HCT116 (cell line): ENCODE data around the gene CCDC69. TPM values are rescaled to one million over a fixed set of nuclear protein-coding genes. Genes with fewer than 3 reads are reported as not detected.

Source experiments
- ATAC-seq: fragments of 200-7000 bp; cut with Tn5 transposase; 2 replicates; pipeline ENCODE4 v1.9.1; 2020; ENCODE audit warnings: mild to moderate bottlenecking, moderate library complexity
- BruUV-seq: library from RNA; stranded (reverse); fragments of 400-500 nt; replicated peaks from 2 replicates; lab custom pipeline; 2021; lab: Mats Ljungman, UMichigan
- CTCF ChIA-PET: fragments of 300-600 bp; sonication (Branson Sonifier 250); formaldehyde crosslinking; loops from one replicate; lab custom pipeline; 2021; ENCODE audit warnings: antibody characterized with exemption; lab: Charles Lee
- POLR2A ChIA-PET: fragments of 300-600, 350-600 bp; sonication (Branson Sonifier 250); formaldehyde crosslinking; loops from one replicate; lab custom pipeline; 2021; ENCODE audit warnings: antibody characterized with exemption; lab: Charles Lee
- RAD21 ChIA-PET, 2 experiments: fragments of 300-600 bp; sonication (Branson Sonifier 250); formaldehyde crosslinking; loops; one replicate each; lab custom pipeline; 2023; ENCODE audit warnings: low total read pairs in 2 of 2; ENCODE audit not compliant: uncharacterized antibody in 2 of 2, unreplicated experiment in 2 of 2, low non-redundant PET in 1 of 2; lab: Charles Lee
- DNase-seq: peaks from one replicate; pipeline ENCODE4 v3.0.0-alpha.2; 2010; ENCODE audit warnings: low read depth, low spot score
- H2AFZ ChIP-seq: fragments of 200-600 bp; shearing (Covaris generic), sonication (generic); 2 replicates; pipeline ENCODE4 v1.6.1; 2017; ENCODE audit warnings: low read depth, mixed run types, mixed read lengths, antibody characterized with exemption, low read length; ENCODE audit not compliant: poor library complexity, severe bottlenecking
- H3K27ac ChIP-seq: 2 replicates; pipeline ENCODE4 v1.5.1; 2012; ENCODE audit warnings: low read depth, low read length
- H3K27me3 ChIP-seq: fragments of 200-600 bp; sonication (generic); 2 replicates; pipeline ENCODE4 v1.6.1; 2016; ENCODE audit warnings: mixed run types, low read length, mixed read lengths; ENCODE audit not compliant: insufficient read depth
- H3K36me3 ChIP-seq, 2 experiments: fragments of 200-500 bp in 1 of 2; fragments of 200-600 bp in 1 of 2; sonication (Bioruptor generic) in 1 of 2; sonication (generic) in 1 of 2; 2 replicates each; pipeline versions ENCODE4 v1.5.1 to v1.6.1; 2014 to 2016; ENCODE audit warnings: low read length in 2 of 2, inconsistent platforms in 1 of 2, mixed read lengths in 1 of 2, mixed run types in 1 of 2; ENCODE audit not compliant: insufficient read depth in 2 of 2, control insufficient read depth in 1 of 2
- H3K4me1 ChIP-seq, 2 experiments: fragments of 200-600 bp in 1 of 2; sonication (generic) in 1 of 2; 2 replicates each; pipeline versions ENCODE4 v1.5.1 to v1.6.1; 2012 to 2017; ENCODE audit warnings: low read length in 2 of 2, inconsistent platforms in 1 of 2, mild to moderate bottlenecking in 1 of 2, mixed read lengths in 1 of 2, mixed run types in 1 of 2, moderate library complexity in 1 of 2; ENCODE audit not compliant: insufficient read depth in 2 of 2, control insufficient read depth in 1 of 2
- H3K4me2 ChIP-seq: fragments of 200-600 bp; sonication (generic); 2 replicates; pipeline ENCODE4 v1.6.1; 2017; ENCODE audit warnings: mixed run types, low read length, mixed read lengths
- H3K4me3 ChIP-seq, 2 experiments: fragments of 200-600 bp in 1 of 2; sonication (generic) in 1 of 2; replicated peaks in 1 of 2; 2 replicates each; pipeline ENCODE4 v1.5.1; 2011 to 2016; ENCODE audit warnings: low read length in 2 of 2, control low read depth in 1 of 2, low read depth in 1 of 2, mild to moderate bottlenecking in 1 of 2, mixed read lengths in 1 of 2, mixed run types in 1 of 2
- H3K79me2 ChIP-seq: fragments of 200-600 bp; sonication (generic); 2 replicates; pipeline ENCODE4 v1.6.1; 2017; ENCODE audit warnings: mild to moderate bottlenecking, mixed run types, low read length, moderate library complexity, mixed read lengths; ENCODE audit not compliant: insufficient read depth
- H3K9ac ChIP-seq: fragments of 200-600 bp; sonication (generic); 2 replicates; pipeline ENCODE4 v1.6.1; 2016; ENCODE audit warnings: low read length, mixed read lengths
- H3K9me2 ChIP-seq: fragments of 200-600 bp; sonication (generic), shearing (Covaris generic); 2 replicates; pipeline ENCODE4 v1.6.1; 2017; ENCODE audit warnings: mixed run types, mild to moderate bottlenecking, moderate library complexity; ENCODE audit not compliant: insufficient read depth
- H3K9me3 ChIP-seq, 2 experiments: fragments of 200-500 bp in 1 of 2; fragments of 200-600 bp in 1 of 2; sonication (Bioruptor generic) in 1 of 2; sonication (generic) in 1 of 2; 2 replicates each; pipeline ENCODE4 v1.6.1; 2014 to 2017; ENCODE audit warnings: low read length in 2 of 2, mixed read lengths in 2 of 2, inconsistent platforms in 1 of 2, low read depth in 1 of 2, mild to moderate bottlenecking in 1 of 2, mixed run types in 1 of 2, moderate library complexity in 1 of 2; ENCODE audit not compliant: control insufficient read depth in 1 of 2, insufficient read depth in 1 of 2
- H4K20me1 ChIP-seq: fragments of 200-600 bp; sonication (generic), shearing (Covaris generic); 2 replicates; pipeline ENCODE4 v1.6.1; 2017; ENCODE audit warnings: mixed run types, mild to moderate bottlenecking, moderate library complexity; ENCODE audit not compliant: insufficient read depth
- CEBPB ChIP-seq: IDR thresholded peaks from 2 replicates; pipeline ENCODE4 v1.6.1; 2012; ENCODE audit warnings: low read depth
- EZH2phosphoT487 ChIP-seq: fragments of 200-600 bp; IDR thresholded peaks from 2 replicates; pipeline ENCODE4 v1.6.1; 2018; ENCODE audit warnings: antibody characterized with exemption, borderline replicate concordance
- POLR2AphosphoS5 ChIP-seq: IDR thresholded peaks from 2 replicates; pipeline ENCODE4 v1.6.1; 2011; ENCODE audit warnings: mild to moderate bottlenecking, low read depth, low read length, moderate library complexity
- RAD21 ChIP-seq: IDR thresholded peaks from 2 replicates; pipeline ENCODE4 v1.6.1; 2012; ENCODE audit warnings: low read depth, mild to moderate bottlenecking
- REST ChIP-seq: IDR thresholded peaks from 2 replicates; pipeline ENCODE4 v1.6.1; 2012; ENCODE audit warnings: low read depth
- SRF ChIP-seq: IDR thresholded peaks from 2 replicates; pipeline ENCODE4 v1.6.1; 2012; ENCODE audit warnings: low read depth
- TCF7L2 ChIP-seq: IDR thresholded peaks from 2 replicates; pipeline ENCODE4 v1.7.0; 2011; ENCODE audit warnings: borderline replicate concordance, inconsistent platforms; ENCODE audit not compliant: insufficient read depth, insufficient read length; ENCODE audit errors: extremely low read depth
- YY1 ChIP-seq: IDR thresholded peaks from 2 replicates; pipeline ENCODE4 v1.6.1; 2011; ENCODE audit warnings: low read length, low read depth, moderate library complexity, mild to moderate bottlenecking; ENCODE audit not compliant: insufficient replicate concordance; ENCODE audit errors: extremely low read depth
- intact Hi-C: fragments of 100-400 bp; cut with micrococcal nuclease; formaldehyde crosslinking; loops from 2 replicates; pipeline ENCODE4 v1.10.0; 2022
- total RNA-seq: library from RNA; stranded (reverse); gene quantifications from one replicate; pipeline ENCODE4 v1.2.1, GENCODE V29; 2021; ENCODE audit not compliant: unreplicated experiment
- TF ChIP-seq, protein P1 (sequence below): IDR thresholded peaks from 2 replicates; pipeline ENCODE4 v1.6.1; 2011; ENCODE audit warnings: mild to moderate bottlenecking, low read length, moderate library complexity; ENCODE audit not compliant: insufficient replicate concordance; ENCODE audit errors: extremely low read depth

The CCDC69 gene
- total RNA-seq, 1 experiment from 2014 or later, result 4.3 TPM

DNA sequence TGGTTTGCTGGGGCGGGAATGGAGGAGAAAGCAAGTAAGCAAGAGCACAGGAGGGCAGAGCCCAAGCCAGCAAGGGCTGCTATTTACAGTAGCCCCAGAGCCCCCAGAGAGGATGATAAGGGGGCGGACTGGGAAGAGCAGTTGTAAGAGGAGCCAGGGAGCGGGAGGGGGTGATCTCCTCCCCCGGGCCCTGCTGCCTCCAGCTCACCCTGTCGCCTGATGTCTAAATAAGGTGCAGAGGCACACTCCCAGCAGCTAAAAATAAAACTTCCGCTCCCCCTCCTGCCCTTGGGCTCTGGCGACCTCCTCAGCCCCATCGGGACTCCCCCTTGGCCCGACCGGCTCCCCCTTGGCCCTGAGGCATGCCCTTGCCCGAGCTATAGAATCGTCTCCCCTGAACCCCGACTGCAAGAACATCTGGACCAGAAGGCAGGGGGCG lies 14.4 kb upstream of the CCDC69 start:
- ATAC-seq (no peak), DNase-seq (no peak)
- intact Hi-C loops, result loop anchor here (2.0 to 10.0 kb wide), 3 partner anchors 74 to 234 kb away; no protein-coding TSS in a partner anchor
- Histone ChIP-seq H3K27ac (no peak overlapping the region), H3K79me2 (no peaks in the 10 kb centered on the region), H3K27me3 (no peaks in the 10 kb centered on the region), H3K4me1 (peaks cover 8 to 9% of the 10 kb centered on the region in 2 experiments; a peak in 2 of 4 replicates), H3K4me2 (no peak overlapping the region), H4K20me1 (no peaks in the 10 kb centered on the region), H2AFZ (no peak overlapping the region), H3K9me3 (no peaks in the 10 kb centered on the region), H3K4me3 (no peak overlapping the region), H3K9me2 (no peaks in the 10 kb centered on the region), H3K36me3 (no peaks in the 10 kb centered on the region), H3K9ac (no peak overlapping the region)
- ChIA-PET POLR2A (interaction anchor here (1.4 kb wide), 1 partner anchor 14 kb away, joined by 4 read pairs; the partner anchor contains the start of gene GM2A), RAD21 (interaction anchor here (0.6 to 1.0 kb wide), 2 partner anchors 73 to 533 kb away, joined by 3 read pairs; no protein-coding TSS in a partner anchor), CTCF (interaction anchor here (0.8 to 1.7 kb wide), 12 partner anchors 14 to 678 kb away, joined by 3 to 29 read pairs (median 6); partner anchors contain the start of genes ANXA6, CCDC69 and GM2A)
- BruUV-seq, result no TSS peak
- TF ChIP-seq, protein P1, sequence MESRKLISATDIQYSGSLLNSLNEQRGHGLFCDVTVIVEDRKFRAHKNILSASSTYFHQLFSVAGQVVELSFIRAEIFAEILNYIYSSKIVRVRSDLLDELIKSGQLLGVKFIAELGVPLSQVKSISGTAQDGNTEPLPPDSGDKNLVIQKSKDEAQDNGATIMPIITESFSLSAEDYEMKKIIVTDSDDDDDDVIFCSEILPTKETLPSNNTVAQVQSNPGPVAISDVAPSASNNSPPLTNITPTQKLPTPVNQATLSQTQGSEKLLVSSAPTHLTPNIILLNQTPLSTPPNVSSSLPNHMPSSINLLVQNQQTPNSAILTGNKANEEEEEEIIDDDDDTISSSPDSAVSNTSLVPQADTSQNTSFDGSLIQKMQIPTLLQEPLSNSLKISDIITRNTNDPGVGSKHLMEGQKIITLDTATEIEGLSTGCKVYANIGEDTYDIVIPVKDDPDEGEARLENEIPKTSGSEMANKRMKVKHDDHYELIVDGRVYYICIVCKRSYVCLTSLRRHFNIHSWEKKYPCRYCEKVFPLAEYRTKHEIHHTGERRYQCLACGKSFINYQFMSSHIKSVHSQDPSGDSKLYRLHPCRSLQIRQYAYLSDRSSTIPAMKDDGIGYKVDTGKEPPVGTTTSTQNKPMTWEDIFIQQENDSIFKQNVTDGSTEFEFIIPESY, result no peak
- TF ChIP-seq POLR2AphosphoS5 (no peak), SRF (no peak), REST (no peak), EZH2phosphoT487 (no peak), RAD21 (no peak), CEBPB (no peak), TCF7L2 (no peak), YY1 (no peak)
